K562 (cell line): ENCODE results near the gene UBE2L6. TPM values are rescaled to one million over a fixed set of nuclear protein-coding genes. Genes with fewer than 3 reads are reported as not detected.

Experiments used
- HDGF ChIP-seq: fragments of 450-650 bp; IDR thresholded peaks from 2 replicates; pipeline ENCODE4 v1.6.1; 2016
- HINFP ChIP-seq: fragments of 450-650 bp; conservative IDR thresholded peaks from 2 replicates; pipeline ENCODE4 v1.6.1; 2016; ENCODE audit warnings: missing genetic modification characterization, low read depth, mild to moderate bottlenecking, control low read depth, missing compliant biosample characterization
- MCM7 ChIP-seq, 2 experiments: fragments of 450-650 bp; IDR thresholded peaks; 2 replicates each; pipeline ENCODE4 v1.6.1; 2016 to 2018
- NONO ChIP-seq, 2 experiments: fragments of 200-400 bp in 1 of 2; fragments of 450-650 bp in 1 of 2; formaldehyde crosslinking in 1 of 2; IDR thresholded peaks; 2 replicates each; pipeline ENCODE4 v1.6.1; 2017; ENCODE audit warnings: low read depth in 2 of 2, mild to moderate bottlenecking in 2 of 2, moderate library complexity in 2 of 2, low read length in 1 of 2
- PCBP1 ChIP-seq: fragments of 200-400 bp; formaldehyde crosslinking; IDR thresholded peaks from 2 replicates; pipeline ENCODE4 v1.6.1; 2018; ENCODE audit warnings: mild to moderate bottlenecking, low read depth, low read length; ENCODE audit not compliant: poor library complexity, severe bottlenecking
- PCBP2 ChIP-seq: fragments of 200-400 bp; formaldehyde crosslinking; IDR thresholded peaks from 2 replicates; pipeline ENCODE4 v1.6.1; 2018; ENCODE audit warnings: low read length, low read depth, mild to moderate bottlenecking, moderate library complexity; ENCODE audit not compliant: poor library complexity, severe bottlenecking
- PHF8 ChIP-seq: fragments of 200-600 bp; sonication (generic); IDR thresholded peaks from 2 replicates; pipeline ENCODE4 v1.6.1; 2012; ENCODE audit warnings: mixed run types, mild to moderate bottlenecking, inconsistent platforms, low read length, moderate library complexity, borderline replicate concordance
- POLR2AphosphoS2 ChIP-seq: IDR thresholded peaks from 2 replicates; pipeline ENCODE4 v1.6.1; 2012; ENCODE audit warnings: low read length, improper control_type of control experiment
- RREB1 ChIP-seq: fragments of 250-450 bp; sonication (Bioruptor Pico); IDR thresholded peaks from 2 replicates; pipeline ENCODE4 v1.4.0; 2020
- SMAD3 ChIP-seq: fragments of 450-650 bp; formaldehyde crosslinking; conservative IDR thresholded peaks from 2 replicates; pipeline ENCODE4 v1.4.0; 2020; ENCODE audit warnings: mild to moderate bottlenecking
- TCF7 ChIP-seq: sonication (generic); IDR thresholded peaks from 2 replicates; pipeline ENCODE4 v1.6.1; 2016; ENCODE audit warnings: antibody characterized with exemption, borderline replicate concordance
- XRCC3 ChIP-seq: fragments of 450-650 bp; IDR thresholded peaks from 2 replicates; pipeline ENCODE4 v1.6.1; 2017; ENCODE audit warnings: mild to moderate bottlenecking, moderate library complexity
- polyA plus RNA-seq, 8 experiments: library from polyadenylated mRNA; depleted of rRNA in 4 of 8; stranded (reverse) in 5 of 8; unstranded in 3 of 8; fragments of >200 nt; fragmentation: Nextera tagmentation in 2 of 8; fragmentation: Illumina TruSeq in 1 of 8; extraction: Ambion mirVana in 2 of 8; extraction: Trizol in 1 of 8; gene quantifications; 2 replicates each; pipeline versions ENCODE4 v1.2.1 to v1.2.3, GENCODE V29; 2011 to 2014; ENCODE audit warnings: inconsistent platforms in 1 of 8, missing spikeins in 1 of 8
- total RNA-seq, 7 experiments: library from RNA; depleted of rRNA in 6 of 7; stranded (reverse); fragments of >200 nt in 6 of 7; fragmentation: Illumina TruSeq in 2 of 7; extraction: Trizol in 2 of 7; gene quantifications; 2 replicates each; pipeline versions ENCODE4 v1.2.1 to v1.2.3, GENCODE V29; 2011 to 2021; ENCODE audit warnings: low replicate concordance in 1 of 7

UBE2L6 gene
- total and polyA plus RNA-seq, 9 of the 15 experiments (the other 6 are each of a cell fraction or from before 2014, with no cell fraction given) = 5.9 to 24.9 (median 9.7) TPM

GRCh38 chr11:57512646-57513451, 54.6 kb downstream of the UBE2L6 start (continued):
- TF ChIP-seq RREB1 (CRISPR knock-in tag) = no peak
- no peak for TF ChIP-seq NONO (IDR thresholded peaks at IDR 0.05; ENCODE audit: low read depth in 2 of 2, low read length in 1 of 2)
- no peak for TF ChIP-seq SMAD3 (CRISPR knock-in tag)
- TF ChIP-seq HINFP (tag) = no peak
- no peak for TF ChIP-seq PCBP2
- TF ChIP-seq PHF8 = no peak
- 0 out of 2 replicates have a peak, but pooled peaks have one; percentile 44 for TF ChIP-seq HDGF
- TF ChIP-seq MCM7 (IDR thresholded peaks at IDR 0.05) = no peak
- TF ChIP-seq XRCC3 = no peak
- no peak for TF ChIP-seq TCF7
- no peak for TF ChIP-seq POLR2AphosphoS2
- no peak for TF ChIP-seq PCBP1
